Endometrial microvascular endothelial cells (primary cell): Measurements from ENCODE around the gene BLZF1. TPM values are rescaled to one million over a fixed set of nuclear protein-coding genes. Genes with fewer than 3 reads are reported as not detected.
"Not testable (repeated sequence)": the region's sequence is repeated elsewhere in the genome, so short reads cannot be mapped to it uniquely, and the experiment has no call there.

Source experiments
- in situ Hi-C: cut with HindIII; loops from 2 replicates; pipeline ENCODE4 v1.10.0; 2017; ENCODE audit warnings: low sequenced_read_pairs, low pct_unique_long_range_greater_than_20kb; ENCODE audit errors: inconsistent ontology term
- total RNA-seq: library from RNA; depleted of rRNA; stranded (reverse); fragments of >200 nt; gene quantifications from one replicate; pipeline ENCODE4 v1.2.3, GENCODE V29; 2015; ENCODE audit errors: inconsistent ontology term

Gene BLZF1
- total RNA-seq, 1 donor from 2014 or later, result 33.5 TPM

DNA sequence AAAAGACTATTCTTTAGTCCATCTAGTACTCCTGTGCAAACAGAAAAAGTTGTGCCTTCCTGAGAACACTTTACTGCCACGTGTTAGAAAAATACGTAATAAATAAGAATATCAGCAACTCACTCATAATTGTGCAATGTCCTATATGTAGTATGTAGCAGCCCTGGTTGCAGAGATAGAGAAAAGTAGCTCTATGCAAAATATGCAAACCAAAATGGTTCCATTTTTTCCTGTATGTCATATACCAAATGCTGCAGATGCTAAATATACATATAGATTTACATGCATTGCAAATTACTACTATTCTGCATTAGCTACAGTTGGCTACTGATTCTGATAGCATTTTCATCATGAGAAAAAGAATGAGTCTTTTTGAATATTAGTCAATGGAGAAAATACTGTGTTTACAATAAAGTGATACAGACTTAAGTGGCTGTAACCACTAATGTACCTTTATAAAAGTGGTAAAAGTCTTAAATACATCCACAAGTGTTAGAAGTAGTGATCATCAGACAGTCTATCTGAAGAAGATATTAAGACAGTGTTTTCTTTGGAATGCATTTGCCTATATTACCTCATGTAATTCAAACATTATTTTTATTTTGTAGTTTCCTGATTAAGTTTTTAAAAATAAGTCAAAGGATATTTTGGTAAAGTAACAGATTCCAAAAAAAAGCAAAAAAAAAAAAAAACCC lies 20.2 kb upstream of the BLZF1 start:
- in situ Hi-C loops, result no loop called here

- in situ Hi-C loops, result no loop called here
Observed at GRCh38 chr1:169348383-169349036, 19.5 kb upstream of the BLZF1 start.

DNA sequence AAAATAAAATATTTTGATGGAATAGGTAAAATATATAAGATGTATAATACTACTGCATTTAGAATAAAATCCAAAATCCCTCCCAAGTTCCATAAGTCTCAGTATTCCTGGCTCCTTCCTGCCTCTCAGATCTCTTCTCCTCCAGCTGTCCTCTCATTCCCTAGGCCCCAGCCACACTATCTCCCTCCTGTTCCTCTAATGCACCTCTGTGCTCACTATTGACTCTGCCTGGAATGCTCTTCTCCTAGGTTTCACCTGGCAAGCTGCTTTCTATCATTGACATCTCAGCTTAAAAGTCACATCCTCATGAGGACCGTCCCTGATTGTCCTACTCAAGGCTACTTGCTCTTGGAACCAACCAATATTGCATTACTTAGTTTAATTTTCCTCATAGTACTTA lies 7.6 kb upstream of the BLZF1 start:
- in situ Hi-C loops, result no loop called here

DNA sequence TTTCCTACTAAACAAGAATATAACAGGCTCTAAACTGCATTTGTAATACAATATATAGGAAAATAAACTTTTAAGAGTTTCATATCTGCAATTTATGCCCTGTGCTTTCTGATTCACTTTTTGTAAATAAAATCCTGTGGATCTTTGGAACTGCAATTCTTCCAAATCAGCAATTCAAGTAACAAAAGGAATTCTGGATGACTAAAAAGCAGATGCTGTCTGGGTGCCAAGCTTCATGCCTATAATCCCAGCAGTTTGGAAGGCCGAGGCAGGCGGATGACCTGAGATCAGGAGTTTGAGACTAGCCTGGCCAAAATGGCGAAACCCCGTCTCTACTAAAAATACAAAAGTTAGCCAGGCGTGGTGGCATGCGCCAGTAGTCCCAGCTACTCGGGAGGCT lies 6.7 kb upstream of the BLZF1 start:
- in situ Hi-C loops, result no loop called here

GRCh38 chr1:169363046-169363730 lies 4.8 kb upstream of the BLZF1 start:
- in situ Hi-C loops, result no loop called here

DNA sequence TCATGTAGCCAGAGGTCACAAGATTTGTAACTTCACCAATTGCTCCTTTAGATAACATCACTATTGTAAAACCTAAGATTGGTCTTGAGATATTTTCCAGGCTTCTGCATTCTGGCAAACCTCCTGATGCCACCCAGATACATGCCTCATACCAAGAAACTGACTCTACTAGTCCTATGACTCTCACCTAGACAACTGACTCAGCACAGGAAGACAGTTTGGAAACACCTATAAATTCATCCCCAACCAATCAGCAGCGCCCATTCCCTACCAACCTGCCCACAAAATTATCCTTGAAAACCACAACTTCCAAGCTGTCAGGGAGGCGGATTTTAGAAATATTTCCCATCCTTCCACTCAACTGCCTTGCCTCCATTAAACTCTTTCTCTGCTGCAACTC lies 3.0 kb upstream of the BLZF1 start:
- in situ Hi-C loops, result no loop called here

GRCh38 chr1:169367096-169367685 lies 804 bp upstream of the BLZF1 start:
- in situ Hi-C loops, result no loop called here

- in situ Hi-C loops, result no loop called here
Observed at GRCh38 chr1:169368406-169368769, 393 bp downstream of the BLZF1 start.

GRCh38 chr1:169371404-169371803 lies 3.4 kb downstream of the BLZF1 start:
- in situ Hi-C loops, result no loop called here

GRCh38 chr1:169381162-169381561 lies 13.2 kb downstream of the BLZF1 start:
- in situ Hi-C loops, result no loop called here

DNA sequence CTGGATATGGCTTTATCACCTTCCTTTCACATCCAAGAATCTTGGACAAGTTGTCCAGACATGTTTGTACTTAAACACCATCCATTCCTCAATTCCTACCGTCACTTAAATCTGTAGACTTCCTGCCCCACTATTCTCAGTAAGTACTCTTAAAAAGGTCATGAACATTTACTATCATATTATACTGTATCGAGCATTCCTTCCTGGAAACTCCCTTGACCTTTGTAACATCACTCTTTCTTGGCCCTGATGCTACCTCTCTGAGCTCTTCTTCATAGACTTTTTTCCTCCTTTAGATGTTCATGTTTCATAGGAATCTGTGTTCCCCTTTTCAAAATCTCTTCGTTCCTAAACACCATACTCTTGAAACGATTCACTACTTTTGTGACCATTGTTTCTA lies 15.5 kb downstream of the BLZF1 start:
- in situ Hi-C loops, result no loop called here

DNA sequence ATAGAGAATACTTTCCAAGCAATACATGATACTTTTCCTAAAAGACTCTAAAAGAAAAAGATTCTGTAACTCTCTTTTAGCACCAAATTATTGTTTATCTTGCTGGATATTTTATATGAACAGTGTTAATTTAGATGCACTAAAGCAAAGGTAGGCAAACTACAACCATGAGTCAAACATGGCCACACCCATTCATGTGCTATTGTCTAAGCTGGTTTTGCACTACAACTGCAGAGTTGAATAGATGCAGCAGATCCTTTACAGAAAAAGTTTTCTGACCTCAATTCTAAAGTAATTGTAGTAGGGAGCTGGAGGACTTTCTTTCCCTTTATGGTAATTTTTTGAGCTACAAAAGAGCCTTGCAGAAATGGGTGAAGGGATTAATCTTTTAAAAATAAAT lies 19.4 kb downstream of the BLZF1 start:
- in situ Hi-C loops, result no loop called here

DNA sequence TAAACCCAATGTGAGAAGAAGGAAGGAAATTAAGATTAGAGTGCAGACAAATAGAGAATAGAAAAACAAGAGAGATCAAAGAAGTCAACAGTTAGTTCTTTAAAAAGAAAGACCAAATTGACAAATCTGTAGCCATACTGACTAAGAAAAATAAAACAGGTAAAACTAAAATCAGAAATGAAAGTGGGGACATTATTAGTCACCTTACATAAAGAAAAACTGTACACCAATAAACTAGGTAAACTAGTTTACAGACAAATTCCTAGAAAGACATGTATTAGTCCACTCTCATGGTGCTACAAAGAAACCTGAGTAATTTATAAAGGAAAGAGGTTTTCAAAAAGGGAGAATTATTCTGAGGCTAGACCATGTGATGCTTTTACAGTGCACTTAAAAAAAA lies 22.3 kb downstream of the BLZF1 start:
- in situ Hi-C loops, result no loop called here

DNA sequence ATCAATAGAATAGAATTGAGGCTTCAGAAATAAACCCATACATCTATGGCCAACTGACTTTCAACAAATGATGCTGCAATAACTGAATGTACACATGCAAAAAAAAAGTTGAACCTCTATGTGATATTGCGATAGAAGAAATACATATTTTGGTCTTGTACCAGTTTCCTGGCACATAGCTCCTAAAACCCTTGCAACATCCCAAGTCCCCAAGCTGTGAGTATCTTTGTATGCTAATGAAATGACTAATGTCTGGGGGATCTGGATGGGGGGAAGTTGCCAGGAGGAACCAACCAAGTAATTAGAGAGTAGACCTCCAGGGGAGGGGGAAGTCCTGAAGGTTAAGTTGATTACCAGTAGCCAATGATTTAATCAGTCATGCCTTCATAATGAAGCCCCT lies 24.4 kb downstream of the BLZF1 start:
- in situ Hi-C loops, result no loop called here

GRCh38 chr1:169395955-169396354 lies 28.0 kb downstream of the BLZF1 start:
- in situ Hi-C loops, result no loop called here

- in situ Hi-C loops, result not testable (repeated sequence)
Observed at GRCh38 chr1:169402578-169402977, 34.6 kb downstream of the BLZF1 start.

DNA sequence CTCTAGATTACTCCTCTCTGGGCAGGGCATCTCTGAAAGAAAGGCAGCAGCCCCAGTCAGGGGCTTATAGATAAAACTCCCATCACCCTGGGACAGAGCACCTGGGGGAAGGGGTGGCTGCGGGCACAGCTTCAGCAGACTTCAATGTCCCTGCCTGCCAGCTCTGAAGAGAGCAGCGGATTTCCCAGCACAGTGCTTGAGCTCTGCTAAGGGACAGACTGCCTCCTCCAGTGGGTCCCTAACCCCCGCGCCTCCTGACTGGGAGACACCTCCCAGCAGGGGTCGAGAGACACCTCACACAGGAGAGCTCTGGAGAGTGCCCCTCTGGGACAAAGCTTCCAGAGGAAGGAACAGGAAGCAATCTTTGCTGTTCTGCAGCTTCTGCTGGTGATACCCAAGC lies 40.3 kb downstream of the BLZF1 start:
- in situ Hi-C loops, result not testable (repeated sequence)

- in situ Hi-C loops, result no loop called here
Observed at GRCh38 chr1:169414952-169415351, 47.0 kb downstream of the BLZF1 start.

DNA sequence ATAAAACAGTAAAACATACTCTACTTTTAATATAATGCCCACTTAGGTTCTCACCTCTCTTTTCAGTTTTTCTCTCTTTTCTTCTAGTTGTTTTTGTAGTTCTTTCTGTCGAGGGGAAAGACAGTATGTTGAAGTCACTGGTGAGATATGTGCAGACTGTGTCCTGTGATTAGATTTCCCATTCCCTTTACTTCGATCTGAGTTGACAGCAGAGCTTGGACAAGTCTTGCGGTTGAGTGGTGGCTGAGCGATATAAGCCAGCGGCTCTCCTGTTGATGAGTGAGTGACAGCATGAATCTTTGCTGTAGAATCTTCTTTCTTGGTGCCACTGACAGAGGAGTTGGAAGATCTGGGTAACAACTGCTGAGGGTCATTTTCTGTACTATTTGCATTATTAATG lies 53.3 kb downstream of the BLZF1 start:
- in situ Hi-C loops, result no loop called here

GRCh38 chr1:169426174-169426705 lies 58.2 kb downstream of the BLZF1 start:
- in situ Hi-C loops, result no loop called here
